ENCODE data around the gene RAD21L1.

RAD21L1 gene

GRCh38 chr20:1232286-1233111 lies 6.7 kb downstream of the RAD21L1 start:
- peaks cover 18% of the 10 kb centered on the region for H3K27me3 ChIP-seq (ENCODE audit: insufficient read depth, poor library complexity, severe bottlenecking)
- no peak overlapping the region for H3K27ac ChIP-seq (replicated peaks)
- no peak for TF ChIP-seq GABPA (IDR thresholded peaks at IDR 0.05; ENCODE audit: low read depth)
- TF ChIP-seq CTCF (IDR thresholded peaks at IDR 0.05; ENCODE audit: insufficient read depth, low read length), result no peak
- no peak for TF ChIP-seq SPI1 (IDR thresholded peaks at IDR 0.05; ENCODE audit: borderline replicate concordance, low read depth)
- no peak for TF ChIP-seq POLR2AphosphoS5 (IDR thresholded peaks at IDR 0.05; ENCODE audit: low read depth)
- DNase-seq (ENCODE audit: low read depth in 1 of 2, low spot score in 1 of 2), result no peak
- no peak overlapping the region for H3K4me3 ChIP-seq (replicated peaks; ENCODE audit: insufficient read depth, low read length)

GRCh38 chr20:1240549-1240948 lies 14.7 kb downstream of the RAD21L1 start:
- no peak for TF ChIP-seq POLR2AphosphoS5 (IDR thresholded peaks at IDR 0.05; ENCODE audit: low read depth)
- TF ChIP-seq SPI1 (IDR thresholded peaks at IDR 0.05; ENCODE audit: borderline replicate concordance, low read depth), result no peak
- TF ChIP-seq REST (IDR thresholded peaks at IDR 0.05; ENCODE audit: insufficient replicate concordance, low read depth), result no peak
- no peak for TF ChIP-seq GABPA (IDR thresholded peaks at IDR 0.05; ENCODE audit: low read depth)
- TF ChIP-seq CTCF (IDR thresholded peaks at IDR 0.05; ENCODE audit: insufficient read depth, low read length), result no peak
- Histone ChIP-seq H3K27ac (replicated peaks) (no peak overlapping the region), H3K27me3 (ENCODE audit: insufficient read depth, poor library complexity, severe bottlenecking) (peaks cover 10% of the 10 kb centered on the region), H3K4me3 (replicated peaks; ENCODE audit: insufficient read depth, low read length) (no peak overlapping the region)
- no peak for DNase-seq (ENCODE audit: low read depth in 1 of 2, low spot score in 1 of 2)

- no peak overlapping the region for H3K4me3 ChIP-seq (replicated peaks; ENCODE audit: insufficient read depth, low read length)
- peaks cover 10% of the 10 kb centered on the region for H3K27me3 ChIP-seq (ENCODE audit: insufficient read depth, poor library complexity, severe bottlenecking)
- no peak for DNase-seq (ENCODE audit: low read depth in 1 of 2, low spot score in 1 of 2)
- H3K27ac ChIP-seq (replicated peaks), result no peak overlapping the region
- TF ChIP-seq REST (IDR thresholded peaks at IDR 0.05; ENCODE audit: insufficient replicate concordance, low read depth) (no peak), SPI1 (IDR thresholded peaks at IDR 0.05; ENCODE audit: borderline replicate concordance, low read depth) (no peak), CTCF (IDR thresholded peaks at IDR 0.05; ENCODE audit: insufficient read depth, low read length) (no peak), GABPA (IDR thresholded peaks at IDR 0.05; ENCODE audit: low read depth) (no peak), POLR2AphosphoS5 (IDR thresholded peaks at IDR 0.05; ENCODE audit: low read depth) (no peak)
These were observed 15.6 kb downstream of the RAD21L1 start for GRCh38 chr20:1241456-1241855.

All from HL-60 (cell line).